HEK293 (cell line): ENCODE data around the gene DGKG.

ENCODE experiments used
- CTCF ChIA-PET: fragments of 350-600 bp; formaldehyde crosslinking; extraction: SDS; loops from one replicate; lab custom pipeline; 2021; ENCODE audit warnings: antibody characterized with exemption; lab: Yijun Ruan, JAX
- POLR2A ChIA-PET: fragments of 300-600 bp; formaldehyde crosslinking; extraction: SDS; loops from one replicate; lab custom pipeline; 2020; ENCODE audit warnings: antibody characterized with exemption, inconsistent platforms; lab: Yijun Ruan, JAX
- H3K27ac ChIP-seq: fragments of 200-500 bp; sonication (Bioruptor generic); 2 replicates; pipeline ENCODE4 v1.5.1; 2014; ENCODE audit warnings: low read depth, low read length, control low read depth, inconsistent platforms; ENCODE audit errors: extremely low read depth
- H3K36me3 ChIP-seq, 2 experiments: fragments of 200-500 bp in 1 of 2; sonication (Bioruptor generic) in 1 of 2; 1 replicate in 1 of 2; 2 replicates in 1 of 2; pipeline ENCODE4 v1.5.1; 2014 to 2017; ENCODE audit warnings: inconsistent platforms in 2 of 2, low read length in 2 of 2; ENCODE audit not compliant: control insufficient read depth in 2 of 2, insufficient read depth in 1 of 2
- H3K4me1 ChIP-seq: fragments of 200-500 bp; sonication (Bioruptor generic); 2 replicates; pipeline ENCODE4 v1.5.1; 2014; ENCODE audit warnings: mild to moderate bottlenecking, low read length, inconsistent platforms; ENCODE audit not compliant: control insufficient read depth, insufficient read depth
- H3K4me3 ChIP-seq: 2 replicates; pipeline ENCODE4 v1.5.1; 2011; ENCODE audit warnings: low read depth, mild to moderate bottlenecking, control low read depth, low read length, moderate library complexity
- H3K9me3 ChIP-seq: fragments of 200-500 bp; sonication (Bioruptor generic); 2 replicates; pipeline ENCODE4 v1.5.1; 2014; ENCODE audit warnings: low read depth, low read length, inconsistent platforms; ENCODE audit not compliant: control insufficient read depth, insufficient read depth
- GLI2 ChIP-seq: fragments of 450-650 bp; formaldehyde crosslinking; IDR thresholded peaks from 2 replicates; pipeline ENCODE4; 2017; ENCODE audit warnings: missing biosample characterization, missing genetic modification characterization, low read depth, borderline replicate concordance
- HOXD13 ChIP-seq: sonication (generic); formaldehyde crosslinking; IDR thresholded peaks from 2 replicates; pipeline ENCODE4 v1.8.0; 2022; ENCODE audit warnings: missing genetic modification reagents, borderline replicate concordance
- KLF17 ChIP-seq: fragments of 450-650 bp; formaldehyde crosslinking; IDR thresholded peaks from 2 replicates; pipeline ENCODE4 v1.5.1; 2016; ENCODE audit warnings: missing biosample characterization, missing genetic modification characterization
- SCRT2 ChIP-seq: fragments of 450-650 bp; formaldehyde crosslinking; IDR thresholded peaks from 2 replicates; pipeline ENCODE4 v1.5.1; 2016; ENCODE audit warnings: missing biosample characterization, missing genetic modification characterization
- ZBTB26 ChIP-seq: fragments of 450-650 bp; formaldehyde crosslinking; optimal IDR thresholded peaks from 2 replicates; pipeline ENCODE3; 2016; ENCODE audit warnings: missing biosample characterization, mild to moderate bottlenecking, missing genetic modification characterization
- ZBTB6 ChIP-seq: fragments of 450-650 bp; formaldehyde crosslinking; IDR thresholded peaks from 2 replicates; pipeline ENCODE4 v1.5.1; 2017; ENCODE audit warnings: missing biosample characterization, missing genetic modification characterization
- ZBTB7A ChIP-seq: fragments of 450-650 bp; formaldehyde crosslinking; IDR thresholded peaks from 2 replicates; pipeline ENCODE4 v1.5.1; 2016; ENCODE audit warnings: low read depth, missing biosample characterization, missing genetic modification characterization
- ZFP37 ChIP-seq: fragments of 450-650 bp; formaldehyde crosslinking; IDR thresholded peaks from 2 replicates; pipeline ENCODE4 v1.5.1; 2016; ENCODE audit warnings: missing biosample characterization, missing genetic modification characterization
- ZNF175 ChIP-seq: fragments of 450-650 bp; formaldehyde crosslinking; IDR thresholded peaks from 2 replicates; pipeline ENCODE4 v1.5.1; 2016; ENCODE audit warnings: missing biosample characterization, missing genetic modification characterization
- ZNF184 ChIP-seq: fragments of 450-650 bp; IDR thresholded peaks from 2 replicates; pipeline ENCODE4 v1.5.1; 2018; ENCODE audit warnings: missing biosample characterization, mild to moderate bottlenecking, missing genetic modification characterization
- ZNF211 ChIP-seq: fragments of 450-650 bp; formaldehyde crosslinking; IDR thresholded peaks from 2 replicates; pipeline ENCODE4 v1.5.1; 2016; ENCODE audit warnings: low read depth, missing biosample characterization, missing genetic modification characterization
- ZNF223 ChIP-seq: fragments of 450-650 bp; formaldehyde crosslinking; IDR thresholded peaks from 2 replicates; pipeline ENCODE4 v1.5.1; 2016; ENCODE audit warnings: missing biosample characterization, missing genetic modification characterization
- ZNF302 ChIP-seq: fragments of 450-650 bp; formaldehyde crosslinking; IDR thresholded peaks from 2 replicates; pipeline ENCODE4 v1.5.1; 2016; ENCODE audit warnings: missing biosample characterization, missing genetic modification characterization, low read depth
- ZNF341 ChIP-seq: fragments of 450-650 bp; formaldehyde crosslinking; IDR thresholded peaks from 2 replicates; pipeline ENCODE4; 2016; ENCODE audit warnings: low read depth, missing biosample characterization, missing genetic modification characterization
- ZNF549 ChIP-seq: fragments of 450-650 bp; IDR thresholded peaks from 2 replicates; pipeline ENCODE4 v1.5.1; 2018; ENCODE audit warnings: missing biosample characterization, missing genetic modification characterization, mild to moderate bottlenecking, inconsistent platforms, moderate library complexity
- ZNF626 ChIP-seq: fragments of 450-650 bp; sonication (Bioruptor Pico); formaldehyde crosslinking; IDR thresholded peaks from 2 replicates; pipeline ENCODE4 v1.5.1; 2018; ENCODE audit warnings: missing biosample characterization, missing genetic modification characterization, inconsistent platforms
- ZNF645 ChIP-seq: fragments of 450-650 bp; formaldehyde crosslinking; IDR thresholded peaks from 2 replicates; pipeline ENCODE4; 2016; ENCODE audit warnings: missing biosample characterization, missing genetic modification characterization
- ZNF677 ChIP-seq: fragments of 450-650 bp; IDR thresholded peaks from 2 replicates; pipeline ENCODE4 v1.5.0; 2018; ENCODE audit warnings: missing biosample characterization, mild to moderate bottlenecking, missing genetic modification characterization, moderate library complexity
- ZNF701 ChIP-seq: fragments of 450-650 bp; formaldehyde crosslinking; IDR thresholded peaks from 2 replicates; pipeline ENCODE4 v1.5.1; 2016; ENCODE audit warnings: missing biosample characterization, missing genetic modification characterization
- ZSCAN30 ChIP-seq: fragments of 450-650 bp; IDR thresholded peaks from 2 replicates; pipeline ENCODE4 v1.5.1; 2018; ENCODE audit warnings: missing biosample characterization, mild to moderate bottlenecking, missing genetic modification characterization, moderate library complexity
- TF ChIP-seq, protein P1 (sequence below): fragments of 450-650 bp; formaldehyde crosslinking; IDR thresholded peaks from 2 replicates; pipeline ENCODE4 v1.5.1; 2016; ENCODE audit warnings: missing biosample characterization, missing genetic modification characterization

Gene DGKG

GRCh38 chr3:186219211-186219638 is 142.8 kb downstream of the DGKG start (continued):
- TF ChIP-seq, protein P1, sequence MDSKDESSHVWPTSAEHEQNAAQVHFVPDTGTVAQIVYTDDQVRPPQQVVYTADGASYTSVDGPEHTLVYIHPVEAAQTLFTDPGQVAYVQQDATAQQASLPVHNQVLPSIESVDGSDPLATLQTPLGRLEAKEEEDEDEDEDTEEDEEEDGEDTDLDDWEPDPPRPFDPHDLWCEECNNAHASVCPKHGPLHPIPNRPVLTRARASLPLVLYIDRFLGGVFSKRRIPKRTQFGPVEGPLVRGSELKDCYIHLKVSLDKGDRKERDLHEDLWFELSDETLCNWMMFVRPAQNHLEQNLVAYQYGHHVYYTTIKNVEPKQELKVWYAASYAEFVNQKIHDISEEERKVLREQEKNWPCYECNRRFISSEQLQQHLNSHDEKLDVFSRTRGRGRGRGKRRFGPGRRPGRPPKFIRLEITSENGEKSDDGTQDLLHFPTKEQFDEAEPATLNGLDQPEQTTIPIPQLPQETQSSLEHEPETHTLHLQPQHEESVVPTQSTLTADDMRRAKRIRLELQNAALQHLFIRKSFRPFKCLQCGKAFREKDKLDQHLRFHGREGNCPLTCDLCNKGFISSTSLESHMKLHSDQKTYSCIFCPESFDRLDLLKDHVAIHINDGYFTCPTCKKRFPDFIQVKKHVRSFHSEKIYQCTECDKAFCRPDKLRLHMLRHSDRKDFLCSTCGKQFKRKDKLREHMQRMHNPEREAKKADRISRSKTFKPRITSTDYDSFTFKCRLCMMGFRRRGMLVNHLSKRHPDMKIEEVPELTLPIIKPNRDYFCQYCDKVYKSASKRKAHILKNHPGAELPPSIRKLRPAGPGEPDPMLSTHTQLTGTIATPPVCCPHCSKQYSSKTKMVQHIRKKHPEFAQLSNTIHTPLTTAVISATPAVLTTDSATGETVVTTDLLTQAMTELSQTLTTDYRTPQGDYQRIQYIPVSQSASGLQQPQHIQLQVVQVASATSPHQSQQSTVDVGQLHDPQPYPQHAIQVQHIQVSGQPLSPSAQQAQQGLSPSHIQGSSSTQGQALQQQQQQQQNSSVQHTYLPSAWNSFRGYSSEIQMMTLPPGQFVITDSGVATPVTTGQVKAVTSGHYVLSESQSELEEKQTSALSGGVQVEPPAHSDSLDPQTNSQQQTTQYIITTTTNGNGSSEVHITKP (tag by site-specific recombination), result no peak
- no peak for TF ChIP-seq ZNF701
- TF ChIP-seq ZFP37 (tag by site-specific recombination), result no peak
- TF ChIP-seq ZNF302 (tag by site-specific recombination), result no peak

GRCh38 chr3:186218421-186218820 is 143.6 kb downstream of the DGKG start:
- Histone ChIP-seq H3K4me1 (no peaks in the 10 kb centered on the region), H3K27ac (no peak overlapping the region), H3K36me3 (no peaks in the 10 kb centered on the region), H3K4me3 (no peak overlapping the region), H3K9me3 (no peaks in the 10 kb centered on the region)
- POLR2A ChIA-PET, result no interaction called here
- CTCF ChIA-PET, result interaction anchor here (0.7 kb wide), 1 partner anchor 41 kb away, joined by 3 read pairs; no protein-coding TSS in a partner anchor
- TF ChIP-seq ZNF223 (no peak), ZNF184 (no peak), SCRT2 (no peak), ZBTB26 (tag by site-specific recombination) (no peak), ZNF549 (tag by site-specific recombination) (no peak), HOXD13 (CRISPR knock-in tag) (no peak), ZSCAN30 (tag by site-specific recombination) (no peak), ZBTB6 (tag by site-specific recombination) (no peak), ZBTB7A (tag by site-specific recombination) (no peak), ZNF645 (tag by site-specific recombination) (no peak), GLI2 (tag by site-specific recombination) (no peak), ZNF341 (tag by site-specific recombination) (no peak), ZNF211 (tag by site-specific recombination) (no peak)

GRCh38 chr3:186217820-186218164 is 144.2 kb downstream of the DGKG start:
- H3K4me3 ChIP-seq, result no peak overlapping the region
- ChIA-PET POLR2A (no interaction called here), CTCF (interaction anchor here (0.6 to 0.7 kb wide), 2 partner anchors 21 to 42 kb away, joined by 3 read pairs; no protein-coding TSS in a partner anchor)
- H3K36me3 ChIP-seq, result no peaks in the 10 kb centered on the region
- H3K4me1 ChIP-seq, result no peaks in the 10 kb centered on the region
- no peaks in the 10 kb centered on the region for H3K9me3 ChIP-seq
- no peak overlapping the region for H3K27ac ChIP-seq
- no peak for TF ChIP-seq KLF17 (tag by site-specific recombination)
- no peak for TF ChIP-seq ZNF626 (tag by site-specific recombination)
- no peak for TF ChIP-seq ZNF175
- no peak for TF ChIP-seq ZNF677 (tag by site-specific recombination)
